Cardiac fibroblast (primary cell): ENCODE measurements around the gene LHFPL2.

Experiments
- DNase-seq, 2 donors: peaks; one replicate each; pipeline versions ENCODE4 v3.0.0 to v3.0.0-alpha.2; 2010; ENCODE audit warnings: low read depth in 2 of 2
- H3K4me3 ChIP-seq, 2 donors: replicated peaks in 1 of 2; 1 replicate in 1 of 2; 2 replicates in 1 of 2; pipeline ENCODE4 v1.5.1; 2011; ENCODE audit warnings: low read depth in 2 of 2, low read length in 2 of 2, mild to moderate bottlenecking in 2 of 2, moderate library complexity in 1 of 2
- CTCF ChIP-seq: IDR thresholded peaks from one replicate; pipeline ENCODE4 v1.5.1; 2011; ENCODE audit warnings: low read depth, mild to moderate bottlenecking, low read length, inconsistent platforms

LHFPL2 gene

DNA sequence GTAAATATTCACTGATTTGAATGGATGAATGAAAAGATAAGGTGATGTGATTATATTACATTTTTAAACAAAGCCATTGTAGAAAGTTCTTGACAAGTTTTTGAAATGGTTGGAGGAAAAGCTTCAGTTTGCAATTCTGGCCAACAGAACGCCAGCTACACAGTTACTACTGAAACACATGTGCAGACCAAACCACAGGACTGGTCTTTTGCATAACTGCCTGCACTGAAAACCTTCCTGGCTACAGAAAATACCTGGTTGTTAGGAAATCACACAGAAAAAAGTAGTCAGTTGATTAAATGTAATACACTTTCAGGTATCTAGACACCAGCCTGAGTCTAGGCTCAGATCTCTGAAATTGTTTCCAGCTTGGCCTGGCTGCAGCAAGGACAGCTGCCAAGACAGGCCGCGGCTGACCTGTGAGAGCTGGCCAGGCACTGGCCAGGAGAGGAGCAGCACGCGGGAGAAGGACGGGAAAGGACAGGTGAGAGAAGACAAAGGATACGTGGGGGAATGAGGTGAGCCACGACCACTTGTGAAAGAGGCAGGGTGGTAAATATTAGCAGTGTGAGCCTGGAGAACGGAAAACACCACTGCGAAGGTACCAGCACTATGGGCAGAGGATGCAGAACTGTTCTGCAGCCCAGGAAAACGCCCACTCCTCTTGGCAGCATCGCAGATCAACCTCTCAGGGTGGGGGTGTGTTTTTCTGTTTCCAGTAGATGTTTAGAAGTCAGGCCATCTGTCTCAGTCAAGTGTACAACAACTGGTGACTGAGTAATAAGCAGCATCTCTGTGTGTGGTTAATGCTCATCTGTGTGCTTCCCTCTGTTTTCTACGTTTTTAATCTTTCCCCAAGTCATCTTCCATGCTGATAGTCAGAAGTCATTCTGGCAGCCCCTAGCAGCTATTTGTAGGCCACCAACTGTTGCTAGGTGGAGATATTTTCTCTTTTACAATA is 150.7 kb downstream of the LHFPL2 start:
- no peak for TF ChIP-seq CTCF
- H3K4me3 ChIP-seq, result no peak overlapping the region
- DNase-seq, result no peak

GRCh38 chr5:78496373-78496772 is 152.2 kb downstream of the LHFPL2 start:
- no peak for TF ChIP-seq CTCF
- no peak overlapping the region for H3K4me3 ChIP-seq
- peak in 1 of 2 donors; percentile 76 for DNase-seq

DNA sequence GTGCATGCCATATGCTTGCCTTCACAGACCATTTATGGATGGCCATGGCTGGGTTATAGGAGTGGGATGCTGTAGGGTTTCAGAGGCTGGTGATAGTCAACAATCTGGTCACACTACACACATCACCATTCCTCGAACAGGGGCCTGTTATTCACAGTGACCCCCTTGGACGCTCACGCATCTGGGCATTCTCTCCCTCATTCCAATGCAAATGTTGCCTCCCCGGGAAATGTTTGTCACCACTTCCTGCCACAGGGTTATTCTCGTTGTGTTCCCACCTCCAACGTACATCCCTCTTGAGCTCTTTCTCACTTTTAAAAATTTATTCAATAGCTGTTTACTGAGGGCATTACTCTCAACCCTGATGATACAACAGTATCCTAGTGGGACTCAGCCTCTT is 152.8 kb downstream of the LHFPL2 start:
- TF ChIP-seq CTCF, result no peak
- peak in 1 of 2 donors; percentile 61 for DNase-seq
- H3K4me3 ChIP-seq, result no peak overlapping the region

- no peak for TF ChIP-seq CTCF
- H3K4me3 ChIP-seq, result no peak overlapping the region
- DNase-seq, result no peak
Observed at GRCh38 chr5:78492650-78493049, 155.9 kb downstream of the LHFPL2 start.

DNA sequence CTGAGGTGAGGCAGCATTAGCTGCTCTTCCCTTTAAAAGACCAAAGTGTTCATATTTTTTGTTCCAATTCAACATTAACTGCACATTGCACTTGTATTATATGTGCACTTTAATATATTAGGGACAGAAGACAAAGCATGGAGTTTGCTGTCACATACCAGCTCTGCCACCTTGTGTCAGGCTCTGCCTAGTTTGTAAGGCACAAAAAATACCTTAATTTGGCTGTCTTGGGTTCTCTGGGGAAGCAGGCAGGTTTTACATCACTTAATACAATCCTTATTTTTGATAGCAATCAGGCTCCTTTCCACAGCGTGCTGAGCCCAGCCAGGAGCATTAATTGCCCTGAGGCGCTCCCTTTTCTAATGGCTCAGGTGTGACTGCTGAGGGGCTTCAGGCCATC is 156.3 kb downstream of the LHFPL2 start:
- TF ChIP-seq CTCF, result no peak
- DNase-seq, result no peak
- H3K4me3 ChIP-seq, result no peak overlapping the region

GRCh38 chr5:78490709-78491485 is 157.7 kb downstream of the LHFPL2 start:
- TF ChIP-seq CTCF, result no peak
- H3K4me3 ChIP-seq, result no peak overlapping the region
- DNase-seq, result peak in 1 of 2 donors; percentile 75
